ENCODE data around the gene EGFL7.

EGFL7 gene

GRCh38 chr9:136684339-136684738, 21.6 kb downstream of the EGFL7 start:
- H3K27me3 ChIP-seq (ENCODE audit: insufficient read depth, insufficient read length) = peaks cover 21% of the 10 kb centered on the region
- no peak for DNase-seq (ENCODE audit: low read depth, low spot score)
- TF ChIP-seq YY1 (IDR thresholded peaks at IDR 0.05; ENCODE audit: insufficient read depth, insufficient read length) (no peak), SUZ12 (IDR thresholded peaks at IDR 0.05; ENCODE audit: extremely low read depth, insufficient read depth, insufficient read length) (no peak), ZNF274 (IDR thresholded peaks at IDR 0.05; ENCODE audit: low read depth, low read length) (no peak)
- peaks cover 6% of the 10 kb centered on the region for H3K36me3 ChIP-seq (ENCODE audit: insufficient read depth, insufficient read length, low read length)
- no peak overlapping the region for H3K9ac ChIP-seq (ENCODE audit: insufficient read length, low read depth)
- H3K9me3 ChIP-seq (ENCODE audit: insufficient read depth, low read length) = no peaks in the 10 kb centered on the region
- H3K4me3 ChIP-seq (ENCODE audit: insufficient read length, low read depth) = no peak overlapping the region
- peaks cover 49% of the 10 kb centered on the region for H3K4me1 ChIP-seq (ENCODE audit: insufficient read depth, insufficient read length)

DNA sequence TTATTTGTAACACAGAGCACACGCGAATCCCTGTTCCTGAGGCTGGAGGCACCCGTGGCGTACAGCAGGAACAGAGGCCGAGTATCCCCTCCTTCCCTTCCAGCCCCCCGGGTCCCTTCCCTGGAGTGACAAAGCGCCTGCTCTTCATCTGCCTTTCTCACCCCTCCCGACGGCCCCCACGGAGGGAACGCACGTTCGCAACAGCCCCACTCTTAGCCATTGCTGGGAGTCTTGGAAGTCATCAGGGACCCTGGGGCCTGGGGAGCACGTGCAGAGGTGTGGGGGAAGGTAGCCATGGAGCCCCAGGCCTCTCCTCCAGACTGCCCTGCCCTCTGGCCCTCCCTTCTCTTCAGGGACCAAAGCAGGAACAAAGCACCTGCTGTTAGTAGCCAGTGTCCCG, 22.1 kb downstream of the EGFL7 start:
- H3K27me3 ChIP-seq (ENCODE audit: insufficient read depth, insufficient read length) = peaks cover 22% of the 10 kb centered on the region
- no peak for DNase-seq (ENCODE audit: low read depth, low spot score)
- H3K9ac ChIP-seq (ENCODE audit: insufficient read length, low read depth) = peak overlapping the region; percentile 51
- peaks cover 46% of the 10 kb centered on the region for H3K4me1 ChIP-seq (ENCODE audit: insufficient read depth, insufficient read length)
- TF ChIP-seq YY1 (IDR thresholded peaks at IDR 0.05; ENCODE audit: insufficient read depth, insufficient read length) = no peak
- no peak for TF ChIP-seq ZNF274 (IDR thresholded peaks at IDR 0.05; ENCODE audit: low read depth, low read length)
- TF ChIP-seq SUZ12 (IDR thresholded peaks at IDR 0.05; ENCODE audit: extremely low read depth, insufficient read depth, insufficient read length) = no peak
- H3K36me3 ChIP-seq (ENCODE audit: insufficient read depth, insufficient read length, low read length) = peaks cover 4% of the 10 kb centered on the region
- no peaks in the 10 kb centered on the region for H3K9me3 ChIP-seq (ENCODE audit: insufficient read depth, low read length)
- H3K4me3 ChIP-seq (ENCODE audit: insufficient read length, low read depth) = no peak overlapping the region

GRCh38 chr9:136685216-136685615, 22.5 kb downstream of the EGFL7 start:
- TF ChIP-seq ZNF274 (IDR thresholded peaks at IDR 0.05; ENCODE audit: low read depth, low read length) = no peak
- no peak for TF ChIP-seq YY1 (IDR thresholded peaks at IDR 0.05; ENCODE audit: insufficient read depth, insufficient read length)
- H3K36me3 ChIP-seq (ENCODE audit: insufficient read depth, insufficient read length, low read length) = peaks cover 4% of the 10 kb centered on the region
- no peak overlapping the region for H3K4me3 ChIP-seq (ENCODE audit: insufficient read length, low read depth)
- no peaks in the 10 kb centered on the region for H3K9me3 ChIP-seq (ENCODE audit: insufficient read depth, low read length)
- no peak for DNase-seq (ENCODE audit: low read depth, low spot score)
- H3K4me1 ChIP-seq (ENCODE audit: insufficient read depth, insufficient read length) = peaks cover 46% of the 10 kb centered on the region
- peak overlapping the region; percentile 51 for H3K9ac ChIP-seq (ENCODE audit: insufficient read length, low read depth)
- peaks cover 26% of the 10 kb centered on the region for H3K27me3 ChIP-seq (ENCODE audit: insufficient read depth, insufficient read length)

GRCh38 chr9:136685790-136686533, 23.2 kb downstream of the EGFL7 start:
- H3K27me3 ChIP-seq (ENCODE audit: insufficient read depth, insufficient read length) = peaks cover 33% of the 10 kb centered on the region
- DNase-seq (ENCODE audit: low read depth, low spot score) = no peak
- no peaks in the 10 kb centered on the region for H3K9me3 ChIP-seq (ENCODE audit: insufficient read depth, low read length)
- H3K4me3 ChIP-seq (ENCODE audit: insufficient read length, low read depth) = peak overlapping the region; percentile 76
- TF ChIP-seq SUZ12 (IDR thresholded peaks at IDR 0.05; ENCODE audit: extremely low read depth, insufficient read depth, insufficient read length) (no peak), ZNF274 (IDR thresholded peaks at IDR 0.05; ENCODE audit: low read depth, low read length) (no peak), YY1 (IDR thresholded peaks at IDR 0.05; ENCODE audit: insufficient read depth, insufficient read length) (no peak)
- peaks cover 4% of the 10 kb centered on the region for H3K36me3 ChIP-seq (ENCODE audit: insufficient read depth, insufficient read length, low read length)
- peaks cover 51% of the 10 kb centered on the region for H3K4me1 ChIP-seq (ENCODE audit: insufficient read depth, insufficient read length)
- peak overlapping the region; percentile 93 for H3K9ac ChIP-seq (ENCODE audit: insufficient read length, low read depth)

GRCh38 chr9:136686534-136686793, 23.7 kb downstream of the EGFL7 start:
- TF ChIP-seq SUZ12 (IDR thresholded peaks at IDR 0.05; ENCODE audit: extremely low read depth, insufficient read depth, insufficient read length) = no peak
- no peak for TF ChIP-seq YY1 (IDR thresholded peaks at IDR 0.05; ENCODE audit: insufficient read depth, insufficient read length)
- no peak for TF ChIP-seq ZNF274 (IDR thresholded peaks at IDR 0.05; ENCODE audit: low read depth, low read length)
- Histone ChIP-seq H3K27me3 (ENCODE audit: insufficient read depth, insufficient read length) (peaks cover 33% of the 10 kb centered on the region), H3K4me3 (ENCODE audit: insufficient read length, low read depth) (peak overlapping the region; percentile 76), H3K9ac (ENCODE audit: insufficient read length, low read depth) (peak overlapping the region; percentile 93), H3K36me3 (ENCODE audit: insufficient read depth, insufficient read length, low read length) (peaks cover 4% of the 10 kb centered on the region), H3K9me3 (ENCODE audit: insufficient read depth, low read length) (no peaks in the 10 kb centered on the region), H3K4me1 (ENCODE audit: insufficient read depth, insufficient read length) (peaks cover 53% of the 10 kb centered on the region)
- no peak for DNase-seq (ENCODE audit: low read depth, low spot score)

GRCh38 chr9:136686794-136687711, 24.3 kb downstream of the EGFL7 start, which contains the start of gene AGPAT2:
Gene AGPAT2, minus strand, starts transcription at chr9:136687457. Its CDS starts 100 bp downstream, at chr9:136687357.
- no peaks in the 10 kb centered on the region for H3K9me3 ChIP-seq (ENCODE audit: insufficient read depth, low read length)
- TF ChIP-seq ZNF274 (IDR thresholded peaks at IDR 0.05; ENCODE audit: low read depth, low read length) = no peak
- no peak for TF ChIP-seq YY1 (IDR thresholded peaks at IDR 0.05; ENCODE audit: insufficient read depth, insufficient read length)
- TF ChIP-seq SUZ12 (IDR thresholded peaks at IDR 0.05; ENCODE audit: extremely low read depth, insufficient read depth, insufficient read length) = no peak
- H3K4me1 ChIP-seq (ENCODE audit: insufficient read depth, insufficient read length) = peaks cover 54% of the 10 kb centered on the region
- peaks cover 33% of the 10 kb centered on the region for H3K27me3 ChIP-seq (ENCODE audit: insufficient read depth, insufficient read length)
- peak within 1 kb of the TSS; percentile 76 for H3K4me3 ChIP-seq (ENCODE audit: insufficient read length, low read depth)
- no peak for DNase-seq (ENCODE audit: low read depth, low spot score)
- peaks cover 4% of the 10 kb centered on the region for H3K36me3 ChIP-seq (ENCODE audit: insufficient read depth, insufficient read length, low read length)
- peak within 1 kb of the TSS; percentile 93 for H3K9ac ChIP-seq (ENCODE audit: insufficient read length, low read depth)

DNA sequence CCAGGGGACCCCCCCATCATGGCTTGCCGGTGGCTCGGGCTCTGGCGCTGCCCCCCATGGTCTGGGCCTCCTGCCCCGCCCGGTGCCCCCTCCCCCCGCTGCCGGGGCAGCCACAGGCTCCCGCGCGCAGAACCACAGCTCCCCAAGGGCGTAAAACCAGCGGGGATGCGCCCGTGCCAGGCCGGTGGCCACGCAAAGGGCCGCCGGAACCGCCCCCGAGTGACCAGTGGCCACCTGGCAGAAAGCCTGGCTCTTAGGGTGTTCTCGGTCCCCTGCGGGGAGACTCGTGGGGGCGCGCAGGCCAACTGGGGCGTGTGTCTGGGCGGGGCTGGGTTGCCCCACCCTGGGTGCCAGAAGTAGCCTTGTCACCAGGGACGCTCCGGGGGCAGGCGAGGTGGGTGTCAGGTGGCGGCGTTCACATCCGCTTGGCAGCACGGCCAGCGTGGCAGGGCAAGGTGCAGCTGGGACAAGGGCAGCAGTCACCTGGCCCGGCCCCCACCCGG, 25.1 kb downstream of the EGFL7 start:
- no peak for TF ChIP-seq ZNF274 (IDR thresholded peaks at IDR 0.05; ENCODE audit: low read depth, low read length)
- TF ChIP-seq SUZ12 (IDR thresholded peaks at IDR 0.05; ENCODE audit: extremely low read depth, insufficient read depth, insufficient read length) = no peak
- TF ChIP-seq YY1 (IDR thresholded peaks at IDR 0.05; ENCODE audit: insufficient read depth, insufficient read length) = no peak
- peaks cover 33% of the 10 kb centered on the region for H3K27me3 ChIP-seq (ENCODE audit: insufficient read depth, insufficient read length)
- H3K36me3 ChIP-seq (ENCODE audit: insufficient read depth, insufficient read length, low read length) = peaks cover 4% of the 10 kb centered on the region
- H3K9me3 ChIP-seq (ENCODE audit: insufficient read depth, low read length) = no peaks in the 10 kb centered on the region
- DNase-seq (ENCODE audit: low read depth, low spot score) = no peak
- H3K9ac ChIP-seq (ENCODE audit: insufficient read length, low read depth) = peak overlapping the region; percentile 75
- H3K4me1 ChIP-seq (ENCODE audit: insufficient read depth, insufficient read length) = peaks cover 54% of the 10 kb centered on the region
- peak overlapping the region; percentile 36 for H3K4me3 ChIP-seq (ENCODE audit: insufficient read length, low read depth)

Measured in NT2/D1 (cell line).